GM12878 (cell line): ENCODE data around the gene CRYGC. TPM values are rescaled to one million over a fixed set of nuclear protein-coding genes. Genes with fewer than 3 reads are reported as not detected.
"Not testable (repeated sequence)": the region's sequence is repeated elsewhere in the genome, so short reads cannot be mapped to it uniquely, and the experiment has no call there.

Experiments
- ATAC-seq: fragments of 200-7000 bp; cut with Tn5 transposase; 3 replicates; pipeline ENCODE4 v1.9.1; 2020; ENCODE audit warnings: mild to moderate bottlenecking, moderate library complexity
- BruUV-seq: library from RNA; stranded (reverse); fragments of 400-500 nt; replicated peaks from 2 replicates; lab custom pipeline; 2021; lab: Mats Ljungman, UMichigan
- CTCF ChIA-PET: fragments of 300-600 bp; sonication (Branson Sonifier 250); formaldehyde crosslinking; extraction: SDS; loops from one replicate; lab custom pipeline; 2021; ENCODE audit warnings: inconsistent platforms; lab: Yijun Ruan, JAX
- POLR2A ChIA-PET: fragments of 350-600 bp; formaldehyde crosslinking; extraction: SDS; loops from one replicate; lab custom pipeline; 2021; ENCODE audit warnings: inconsistent platforms; lab: Charles Lee
- RAD21 ChIA-PET: fragments of 300-600 bp; sonication (Branson Sonifier 250); formaldehyde crosslinking; loops from one replicate; lab custom pipeline; 2023; ENCODE audit warnings: antibody characterized with exemption; ENCODE audit not compliant: unreplicated experiment; lab: Charles Lee
- SMC1A ChIA-PET: fragments of 300-600 bp; sonication (Branson Sonifier 250); formaldehyde crosslinking; loops from one replicate; lab custom pipeline; 2023; ENCODE audit not compliant: unreplicated experiment, uncharacterized antibody; lab: Charles Lee
- DNase-seq: peaks from one replicate; pipeline ENCODE4 v3.0.0-alpha.2; 2011; ENCODE audit warnings: low read depth, low spot score
- FAIRE-seq: peaks from 3 replicates; lab custom pipeline; 2011; peaks lifted over from hg19 to GRCh38; lab: Jason Lieb, UNC
- H2AFZ ChIP-seq: 2 replicates; pipeline ENCODE4 v1.6.0; 2011; ENCODE audit warnings: low read depth, low read length, control low read depth; ENCODE audit not compliant: control insufficient read depth
- H3K27ac ChIP-seq: 2 replicates; pipeline ENCODE4 v1.5.1; 2011; ENCODE audit warnings: control low read depth; ENCODE audit not compliant: control insufficient read depth, insufficient read depth
- H3K27me3 ChIP-seq, 2 experiments: replicated peaks in 1 of 2; 2 replicates each; pipeline versions ENCODE4 v1.6.0 to v1.6.1; 2011; ENCODE audit warnings: low read length in 1 of 2; ENCODE audit not compliant: control insufficient read depth in 2 of 2, insufficient read depth in 2 of 2
- H3K36me3 ChIP-seq, 2 experiments: 2 replicates each; pipeline ENCODE4 v1.5.1; 2011; ENCODE audit warnings: low read length in 1 of 2; ENCODE audit not compliant: control insufficient read depth in 2 of 2, insufficient read depth in 2 of 2
- H3K4me1 ChIP-seq: 2 replicates; pipeline ENCODE4 v1.6.1; 2011; ENCODE audit warnings: mild to moderate bottlenecking, low read length, moderate library complexity, mixed read lengths; ENCODE audit not compliant: control insufficient read depth, insufficient read depth
- H3K4me2 ChIP-seq: 2 replicates; pipeline ENCODE4 v1.6.0; 2011; ENCODE audit warnings: control low read depth; ENCODE audit not compliant: control insufficient read depth, insufficient read depth
- H3K4me3 ChIP-seq: fragments of 200-600 bp; sonication (generic); 2 replicates; pipeline ENCODE4 v1.5.1; 2016
- H3K79me2 ChIP-seq: 2 replicates; pipeline ENCODE4 v1.6.0; 2011; ENCODE audit warnings: low read length; ENCODE audit not compliant: control insufficient read depth, insufficient read depth
- H3K9ac ChIP-seq: 2 replicates; pipeline ENCODE4 v1.8.0; 2011; ENCODE audit warnings: low read length, control low read depth, mixed read lengths; ENCODE audit not compliant: control insufficient read depth, insufficient read depth
- H3K9me3 ChIP-seq: replicated peaks from 3 replicates; pipeline ENCODE4 v1.5.1; 2011; ENCODE audit warnings: mild to moderate bottlenecking, low read length; ENCODE audit not compliant: control insufficient read depth, insufficient read depth
- H4K20me1 ChIP-seq: 2 replicates; pipeline ENCODE4 v1.6.0; 2011; ENCODE audit not compliant: control insufficient read depth, insufficient read depth
- CBX5 ChIP-seq: sonication (generic); IDR thresholded peaks from 2 replicates; pipeline ENCODE4 v1.6.1; 2016; ENCODE audit warnings: low read depth, moderate library complexity, mild to moderate bottlenecking, inconsistent platforms
- ETV6 ChIP-seq, 2 experiments: fragments of 450-650 bp in 1 of 2; IDR thresholded peaks in 1 of 2; conservative IDR thresholded peaks in 1 of 2; 2 replicates each; pipeline ENCODE4 v1.6.1; 2014; ENCODE audit warnings: antibody characterized with exemption in 1 of 2, borderline replicate concordance in 1 of 2, low read depth in 1 of 2, mild to moderate bottlenecking in 1 of 2, moderate library complexity in 1 of 2
- HCFC1 ChIP-seq: fragments of 150-350 bp; IDR thresholded peaks from 2 replicates; pipeline ENCODE4 v1.6.1; 2014; ENCODE audit warnings: low read length
- MTA3 ChIP-seq: IDR thresholded peaks from 2 replicates; pipeline ENCODE4 v1.6.1; 2012; ENCODE audit warnings: low read length, inconsistent platforms, borderline replicate concordance
- RELA ChIP-seq: fragments of 450-650 bp; IDR thresholded peaks from 2 replicates; pipeline ENCODE4 v1.8.0; 2014; ENCODE audit warnings: borderline replicate concordance; ENCODE audit not compliant: partially characterized antibody
- SIN3A ChIP-seq: IDR thresholded peaks from 2 replicates; pipeline ENCODE4 v1.6.1; 2012; ENCODE audit warnings: low read depth, low read length, improper control_type of control experiment
- SMARCA5 ChIP-seq: fragments of 450-650 bp; IDR thresholded peaks from 2 replicates; pipeline ENCODE4 v1.6.1; 2017; ENCODE audit warnings: mild to moderate bottlenecking
- SMC3 ChIP-seq: IDR thresholded peaks from 2 replicates; pipeline ENCODE4 v1.6.1; 2011; ENCODE audit warnings: low read length, improper control_type of control experiment, borderline replicate concordance
- WGBS: methylation state at CpG from one replicate; pipeline ENCODE4 v1.1.6; 2016; ENCODE audit warnings: low lambda C conversion rate; ENCODE audit not compliant: insufficient replicate concordance, insufficient coverage; ENCODE audit errors: missing lambda C conversion rate; 5-methylcytosine and 5-hydroxymethylcytosine counted together
- in situ Hi-C: fragments of 300-500 bp; cut with MboI; formaldehyde crosslinking; loops from 9 replicates; pipeline ENCODE4 v1.14.3; 2018; ENCODE audit warnings: mixed read lengths
- intact Hi-C: fragments of 100-400 bp; cut with micrococcal nuclease; formaldehyde crosslinking; loops from one replicate; pipeline ENCODE4 v1.14.2; 2022; ENCODE audit not compliant: unreplicated experiment
- polyA plus RNA-seq, 11 experiments: library from polyadenylated mRNA; depleted of rRNA in 4 of 11; unstranded in 6 of 11; stranded (reverse) in 5 of 11; fragments of >200 nt; fragmentation: Nextera tagmentation in 4 of 11; fragmentation: Illumina TruSeq in 1 of 11; extraction: Ambion mirVana in 4 of 11; extraction: Trizol in 1 of 11; gene quantifications; 1 replicate in 1 of 11; 2 replicates in 10 of 11; pipeline versions ENCODE4 v1.2.1 to v1.2.3, GENCODE V29; 2011 to 2016; ENCODE audit warnings: inconsistent platforms in 2 of 11, missing spikeins in 2 of 11, low read depth in 1 of 11
- total RNA-seq, 4 experiments: library from RNA; depleted of rRNA in 3 of 4; stranded (reverse); fragments of >200 nt in 3 of 4; fragmentation: Illumina TruSeq in 1 of 4; extraction: Trizol in 1 of 4; gene quantifications; 2 replicates each; pipeline versions ENCODE4 v1.2.1 to v1.2.3, GENCODE V29; 2013 to 2021

The CRYGC gene
- total and polyA plus RNA-seq, 10 of the 15 experiments (the other 5 are each of a cell fraction or from before 2014, with no cell fraction given) = not detected

GRCh38 chr2:208139447-208139846 is 9.8 kb upstream of the CRYGC start:
- Histone ChIP-seq H3K79me2 (no peaks in the 10 kb centered on the region), H4K20me1 (no peaks in the 10 kb centered on the region), H2AFZ (no peak overlapping the region), H3K9me3 (no peaks in the 10 kb centered on the region; the same call in 2 of the 3 replicates), H3K27ac (no peak overlapping the region), H3K4me3 (no peak overlapping the region), H3K9ac (no peak overlapping the region), H3K4me2 (no peak overlapping the region), H3K27me3 (no peaks in the 10 kb centered on the region), H3K36me3 (no peaks in the 10 kb centered on the region), H3K4me1 (peaks cover 2% of the 10 kb centered on the region; the same call in 1 of the 2 replicates)
- ATAC-seq = no peak
- POLR2A ChIA-PET = no interaction called here
- FAIRE-seq = no peak
- RAD21 ChIA-PET = no interaction called here
- no TSS peak for BruUV-seq
- TF ChIP-seq RELA (no peak), MTA3 (no peak), CBX5 (no peak), SMARCA5 (no peak), HCFC1 (no peak), ETV6 (conservative IDR thresholded peaks at IDR 0.05 in 1 of 2, IDR thresholded peaks at IDR 0.05 in 1 of 2; ENCODE audit: borderline replicate concordance in 1 of 2, low read depth in 1 of 2) (no peak), SMC3 (no peak), SIN3A (no peak)
- SMC1A ChIA-PET = interaction anchor here (0.5 kb wide), 1 partner anchor 20 kb away, joined by 4 read pairs; no protein-coding TSS in a partner anchor
- DNase-seq = no peak
- WGBS = 87% methylated on average over 18 of the region's 18 CpGs
- in situ Hi-C loops (no loop called here), intact Hi-C loops (no loop called here)
- CTCF ChIA-PET = no interaction called here

DNA sequence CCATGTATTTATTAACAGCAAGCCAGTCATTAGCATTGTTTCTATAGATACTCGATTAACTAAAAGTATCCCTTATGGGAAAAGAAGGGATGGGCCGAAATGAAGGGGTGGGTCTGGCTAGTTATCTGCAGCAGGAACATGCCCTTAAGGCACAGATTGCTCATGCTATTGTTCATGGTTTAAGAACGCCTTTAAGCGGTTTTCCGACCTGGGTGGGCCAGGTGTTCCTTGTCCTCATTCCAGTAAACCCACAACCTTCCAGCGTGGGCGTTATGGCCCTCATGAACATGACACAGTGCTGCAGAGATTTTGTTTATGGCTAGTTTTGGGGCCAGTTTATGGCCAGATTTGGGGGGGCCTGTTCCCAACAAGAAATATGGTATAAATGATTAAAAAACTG is 8.7 kb upstream of the CRYGC start:
- H3K4me1 ChIP-seq, intact Hi-C loops, FAIRE-seq, in situ Hi-C loops, ATAC-seq, H3K79me2 ChIP-seq, H3K9me3 ChIP-seq, SMC1A ChIA-PET, H3K27ac ChIP-seq, H3K4me3 ChIP-seq, DNase-seq, H3K9ac ChIP-seq, H3K27me3 ChIP-seq, BruUV-seq, H3K36me3 ChIP-seq, POLR2A ChIA-PET, H3K4me2 ChIP-seq, H2AFZ ChIP-seq, H4K20me1 ChIP-seq, CTCF ChIA-PET: not testable (repeated sequence)
- WGBS = 60% methylated on average over 7 of the region's 7 CpGs
- RAD21 ChIA-PET = interaction anchor here (0.7 kb wide), 1 partner anchor 365 kb away, joined by 3 read pairs; no protein-coding TSS in a partner anchor
